PFSK-1 (cell line): Measurements from ENCODE around the gene PPP1R9A.

ENCODE experiments used
- POLR2AphosphoS5 ChIP-seq: IDR thresholded peaks from 2 replicates; pipeline ENCODE4 v1.6.1; 2012; ENCODE audit warnings: low read depth, mild to moderate bottlenecking, control low read depth, low read length, moderate library complexity
- REST ChIP-seq, 2 experiments: IDR thresholded peaks; 2 replicates each; pipeline versions ENCODE4 v1.6.1 to v1.8.0; 2011 to 2012; ENCODE audit warnings: low read depth in 2 of 2, low read length in 2 of 2, control low read depth in 1 of 2, inconsistent platforms in 1 of 2, mild to moderate bottlenecking in 1 of 2, moderate library complexity in 1 of 2; ENCODE audit not compliant: insufficient read depth in 1 of 2
- SIN3A ChIP-seq: IDR thresholded peaks from 2 replicates; pipeline ENCODE4 v1.6.1; 2012; ENCODE audit warnings: mild to moderate bottlenecking, low read length, moderate library complexity, borderline replicate concordance; ENCODE audit not compliant: insufficient read depth
- TAF1 ChIP-seq: IDR thresholded peaks from 2 replicates; pipeline ENCODE4 v1.6.1; 2012; ENCODE audit warnings: low read length, control low read depth, borderline replicate concordance; ENCODE audit not compliant: insufficient read depth

- TF ChIP-seq POLR2AphosphoS5 (no peak), REST (IDR thresholded peaks at IDR 0.05; ENCODE audit: insufficient read depth in 1 of 2, low read depth in 2 of 2, low read length in 2 of 2) (no peak), SIN3A (no peak), TAF1 (no peak)
These were observed 73.2 kb downstream of the PPP1R9A start for GRCh38 chr7:94980418-94981142.
